ENCODE measurements around the gene TMEM255B.
"Not testable (repeated sequence)": the region's sequence is repeated elsewhere in the genome, so short reads cannot be mapped to it uniquely, and the experiment has no call there.

The TMEM255B gene

GRCh38 chr13:113770441-113770840, 11.4 kb downstream of the TMEM255B start:
- no peak for FAIRE-seq

GRCh38 chr13:113770937-113771336, 11.9 kb downstream of the TMEM255B start:
- no peak for FAIRE-seq

- no peak for FAIRE-seq
Observed at GRCh38 chr13:113771709-113772331, 12.8 kb downstream of the TMEM255B start.

GRCh38 chr13:113774177-113775107, 15.4 kb downstream of the TMEM255B start:
- no peak for FAIRE-seq

- FAIRE-seq = no peak
Observed at GRCh38 chr13:113775451-113776145, 16.6 kb downstream of the TMEM255B start.

- FAIRE-seq = no peak
Observed at GRCh38 chr13:113776231-113777125, 17.5 kb downstream of the TMEM255B start.

- no peak for FAIRE-seq
Observed at GRCh38 chr13:113777311-113778260, 18.6 kb downstream of the TMEM255B start.

- FAIRE-seq = no peak
Observed at GRCh38 chr13:113781571-113781970, 22.5 kb downstream of the TMEM255B start.

- no peak for FAIRE-seq
Observed at GRCh38 chr13:113782472-113782871, 23.4 kb downstream of the TMEM255B start.

- FAIRE-seq = no peak
Observed at GRCh38 chr13:113783200-113783881, 24.3 kb downstream of the TMEM255B start.

GRCh38 chr13:113783966-113784644, 25.1 kb downstream of the TMEM255B start:
- FAIRE-seq = no peak

GRCh38 chr13:113784645-113785024, 25.6 kb downstream of the TMEM255B start:
- no peak for FAIRE-seq

- no peak for FAIRE-seq
Observed at GRCh38 chr13:113785051-113786010, 26.3 kb downstream of the TMEM255B start.

GRCh38 chr13:113786262-113786841, 27.3 kb downstream of the TMEM255B start:
- no peak for FAIRE-seq

GRCh38 chr13:113787694-113788093, 28.7 kb downstream of the TMEM255B start:
- no peak for FAIRE-seq

- FAIRE-seq = no peak
Observed at GRCh38 chr13:113788413-113789135, 29.5 kb downstream of the TMEM255B start.

GRCh38 chr13:113789167-113789566, 30.1 kb downstream of the TMEM255B start:
- no peak for FAIRE-seq

- FAIRE-seq = not testable (repeated sequence)
Observed at GRCh38 chr13:113789931-113790330, 30.9 kb downstream of the TMEM255B start.
